ENCODE results near the gene CCDC188.

The CCDC188 gene

DNA sequence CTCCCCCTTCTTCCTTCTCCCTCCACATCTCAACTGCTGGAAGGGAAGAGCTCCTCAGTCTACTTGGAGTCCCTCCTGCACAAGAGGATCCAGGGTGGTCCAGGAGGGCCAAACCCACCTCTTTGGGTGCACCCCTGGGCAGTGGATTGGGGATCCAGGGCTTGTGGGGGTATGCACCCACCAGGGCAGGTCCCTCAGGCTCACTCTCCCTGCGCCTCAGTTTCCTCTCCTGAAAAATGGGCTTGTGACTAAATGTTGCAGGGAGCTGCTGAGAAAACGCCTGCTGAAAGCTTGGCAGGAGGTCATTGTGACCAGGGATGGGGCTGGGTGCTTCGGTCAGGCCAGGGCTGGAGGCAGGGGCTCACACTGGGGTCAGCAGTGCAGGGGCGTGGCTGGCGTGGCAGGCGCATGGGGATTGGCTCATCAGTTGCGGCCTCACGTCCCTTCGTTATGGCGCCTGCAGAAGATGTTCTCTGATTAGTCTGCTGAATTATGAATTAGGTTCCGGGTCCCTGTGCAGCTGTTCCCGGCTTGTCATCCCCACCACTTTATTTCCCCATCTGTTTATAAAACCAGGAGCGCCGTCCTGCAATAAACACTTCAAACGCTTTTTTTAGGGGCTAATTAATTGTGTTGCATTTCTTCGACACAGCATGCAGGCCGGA lies 25.7 kb upstream of the CCDC188 start:
- no peak overlapping the region for H3K27ac ChIP-seq
- no peak overlapping the region for H3K4me3 ChIP-seq (ENCODE audit: low read depth in 1 of 2, low read length in 1 of 2)
- no peaks in the 10 kb centered on the region for H3K36me3 ChIP-seq
- H3K27me3 ChIP-seq = no peaks in the 10 kb centered on the region
- H3K9me3 ChIP-seq = no peaks in the 10 kb centered on the region
- TF ChIP-seq, protein P1, sequence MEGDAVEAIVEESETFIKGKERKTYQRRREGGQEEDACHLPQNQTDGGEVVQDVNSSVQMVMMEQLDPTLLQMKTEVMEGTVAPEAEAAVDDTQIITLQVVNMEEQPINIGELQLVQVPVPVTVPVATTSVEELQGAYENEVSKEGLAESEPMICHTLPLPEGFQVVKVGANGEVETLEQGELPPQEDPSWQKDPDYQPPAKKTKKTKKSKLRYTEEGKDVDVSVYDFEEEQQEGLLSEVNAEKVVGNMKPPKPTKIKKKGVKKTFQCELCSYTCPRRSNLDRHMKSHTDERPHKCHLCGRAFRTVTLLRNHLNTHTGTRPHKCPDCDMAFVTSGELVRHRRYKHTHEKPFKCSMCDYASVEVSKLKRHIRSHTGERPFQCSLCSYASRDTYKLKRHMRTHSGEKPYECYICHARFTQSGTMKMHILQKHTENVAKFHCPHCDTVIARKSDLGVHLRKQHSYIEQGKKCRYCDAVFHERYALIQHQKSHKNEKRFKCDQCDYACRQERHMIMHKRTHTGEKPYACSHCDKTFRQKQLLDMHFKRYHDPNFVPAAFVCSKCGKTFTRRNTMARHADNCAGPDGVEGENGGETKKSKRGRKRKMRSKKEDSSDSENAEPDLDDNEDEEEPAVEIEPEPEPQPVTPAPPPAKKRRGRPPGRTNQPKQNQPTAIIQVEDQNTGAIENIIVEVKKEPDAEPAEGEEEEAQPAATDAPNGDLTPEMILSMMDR (IDR thresholded peaks at IDR 0.05) = no peak
- no peaks in the 10 kb centered on the region for H3K4me1 ChIP-seq (ENCODE audit: control insufficient read depth in 1 of 2, insufficient read depth in 1 of 2, low read depth in 1 of 2, low read length in 1 of 2)

DNA sequence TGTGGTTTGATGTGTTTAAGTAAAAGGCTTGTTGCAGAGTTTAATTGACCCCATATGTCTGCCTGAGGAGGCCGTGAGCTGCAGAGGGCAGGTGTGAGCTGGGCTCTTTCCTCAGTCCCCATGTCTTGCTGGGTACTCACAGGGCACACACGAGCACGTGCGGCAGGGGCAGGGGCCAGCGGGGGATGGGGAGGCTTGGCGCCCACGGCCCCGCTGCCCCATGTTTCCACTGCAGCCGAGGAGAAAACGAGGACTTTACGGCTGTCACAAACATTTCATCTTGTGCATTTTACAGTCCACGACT lies 24.7 kb upstream of the CCDC188 start:
- Histone ChIP-seq H3K27me3 (no peaks in the 10 kb centered on the region), H3K4me3 (ENCODE audit: low read depth in 1 of 2, low read length in 1 of 2) (no peak overlapping the region), H3K4me1 (ENCODE audit: control insufficient read depth in 1 of 2, insufficient read depth in 1 of 2, low read depth in 1 of 2, low read length in 1 of 2) (no peaks in the 10 kb centered on the region), H3K9me3 (no peaks in the 10 kb centered on the region), H3K27ac (no peak overlapping the region), H3K36me3 (no peaks in the 10 kb centered on the region)
- TF ChIP-seq, protein P1 (IDR thresholded peaks at IDR 0.05) = no peak

DNA sequence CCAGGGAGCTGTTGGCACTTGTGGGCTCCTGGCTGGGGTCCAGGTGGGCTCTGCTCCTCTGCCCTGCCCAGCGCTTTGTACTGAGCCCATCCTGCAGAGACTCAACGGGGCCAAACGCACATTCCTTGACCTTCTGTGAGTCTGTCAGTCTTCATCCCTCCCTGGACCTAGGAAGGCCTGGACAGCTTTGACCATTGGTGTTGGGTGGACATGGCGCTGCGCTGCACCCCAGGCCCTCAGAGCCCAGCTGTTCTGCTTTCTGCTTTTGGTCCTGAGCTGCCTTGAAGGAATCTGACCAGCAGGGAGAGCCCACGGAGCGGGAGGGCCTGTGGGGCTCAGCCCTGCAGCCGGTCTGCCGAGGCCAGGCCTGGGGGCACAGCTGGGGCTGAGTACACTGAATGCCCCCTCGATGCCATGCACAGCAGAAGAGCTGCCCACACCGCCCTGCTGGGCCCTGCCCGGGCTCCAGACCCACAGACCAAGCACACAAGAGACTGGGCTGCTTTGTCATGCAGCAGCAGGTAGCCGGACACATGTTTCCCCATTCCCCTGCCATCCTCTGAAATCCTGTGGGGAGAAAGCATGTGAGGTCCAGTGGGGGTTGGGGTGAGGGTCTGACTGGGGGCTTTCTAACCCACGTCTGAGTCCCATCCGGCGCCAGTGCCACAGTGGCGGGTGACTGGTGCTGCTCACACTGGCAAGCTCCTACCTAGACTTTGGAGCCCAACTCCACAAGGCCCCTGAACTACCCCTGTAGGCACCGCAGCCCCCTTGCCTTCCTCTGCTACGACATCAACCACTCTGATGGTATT lies 24.1 kb upstream of the CCDC188 start:
- Histone ChIP-seq H3K4me3 (ENCODE audit: low read depth in 1 of 2, low read length in 1 of 2) (no peak overlapping the region), H3K36me3 (no peaks in the 10 kb centered on the region), H3K4me1 (ENCODE audit: control insufficient read depth in 1 of 2, insufficient read depth in 1 of 2, low read depth in 1 of 2, low read length in 1 of 2) (no peaks in the 10 kb centered on the region), H3K27ac (no peak overlapping the region), H3K9me3 (no peaks in the 10 kb centered on the region), H3K27me3 (no peaks in the 10 kb centered on the region)
- TF ChIP-seq, protein P1 (IDR thresholded peaks at IDR 0.05) = no peak

DNA sequence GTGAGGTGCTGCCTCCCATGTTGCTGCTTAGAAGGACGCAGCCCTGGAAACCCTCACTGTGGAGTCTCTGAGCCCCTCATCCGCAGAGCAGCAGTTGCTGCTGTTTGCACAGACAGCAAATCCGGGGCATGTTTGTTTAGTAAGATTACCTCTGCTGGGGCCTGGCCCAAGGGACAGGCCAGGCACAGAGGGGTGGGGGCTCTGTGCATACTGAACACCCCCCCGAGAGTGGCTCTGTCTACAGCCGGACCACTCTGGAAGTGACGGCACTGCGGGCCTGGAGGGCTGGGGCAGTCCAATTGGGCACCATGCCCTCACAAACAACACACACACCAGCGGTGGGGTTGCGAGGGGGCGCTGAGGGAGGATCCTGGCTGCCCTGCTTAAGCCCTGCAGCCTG lies 22.9 kb upstream of the CCDC188 start:
- no peak overlapping the region for H3K4me3 ChIP-seq (ENCODE audit: low read depth in 1 of 2, low read length in 1 of 2)

DNA sequence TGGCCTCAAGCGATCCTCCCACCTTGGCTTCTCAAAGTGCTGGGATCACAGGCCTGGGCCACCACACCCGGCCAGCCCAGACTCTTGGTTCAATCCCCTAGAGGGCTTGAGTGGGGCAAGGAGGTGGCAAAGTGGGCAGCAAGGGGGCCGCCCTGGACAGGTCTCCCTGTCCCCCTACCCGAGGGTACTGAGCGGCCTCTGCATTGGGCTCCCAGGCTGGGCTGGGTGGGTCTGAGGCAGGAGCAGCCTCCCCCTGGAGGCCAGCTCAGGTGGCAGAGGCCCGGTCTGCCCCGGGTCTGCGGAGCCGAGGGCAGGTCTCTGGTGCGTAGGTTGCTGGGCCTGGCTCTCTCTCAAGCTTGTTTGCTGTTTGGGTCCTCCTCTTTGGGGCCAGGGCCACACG lies 22.4 kb upstream of the CCDC188 start:
- H3K27me3 ChIP-seq = no peaks in the 10 kb centered on the region
- H3K4me1 ChIP-seq (ENCODE audit: control insufficient read depth in 1 of 2, insufficient read depth in 1 of 2, low read depth in 1 of 2, low read length in 1 of 2) = no peaks in the 10 kb centered on the region

More for the DNA sequence above, 22.9 kb upstream of the CCDC188 start:
- Histone ChIP-seq H3K9me3 (no peaks in the 10 kb centered on the region), H3K36me3 (no peaks in the 10 kb centered on the region), H3K4me1 (ENCODE audit: control insufficient read depth in 1 of 2, insufficient read depth in 1 of 2, low read depth in 1 of 2, low read length in 1 of 2) (no peaks in the 10 kb centered on the region), H3K27me3 (no peaks in the 10 kb centered on the region), H3K27ac (no peak overlapping the region)
- TF ChIP-seq, protein P1 (IDR thresholded peaks at IDR 0.05) = no peak

More for the DNA sequence above, 22.4 kb upstream of the CCDC188 start:
- TF ChIP-seq, protein P1 (IDR thresholded peaks at IDR 0.05) = no peak
- Histone ChIP-seq H3K9me3 (no peaks in the 10 kb centered on the region), H3K36me3 (no peaks in the 10 kb centered on the region), H3K27ac (no peak overlapping the region), H3K4me3 (ENCODE audit: low read depth in 1 of 2, low read length in 1 of 2) (no peak overlapping the region)

All from neutrophil (primary cell).